Breast epithelium (tissue), 3 donors: ENCODE measurements around the gene PRDM15.
A peak's percentile ranks its signal among the peaks of the same experiment; 100 is the strongest.

ENCODE experiments used
- CTCF ChIP-seq, 3 donors: fragments of 450-650 bp; IDR thresholded peaks; one replicate each; pipeline ENCODE4 v1.5.1; 2016 to 2017; ENCODE audit warnings: antibody characterized with exemption in 3 of 3, mild to moderate bottlenecking in 3 of 3, moderate library complexity in 3 of 3
- POLR2A ChIP-seq: fragments of 450-650 bp; IDR thresholded peaks from one replicate; pipeline ENCODE4 v1.6.1; 2016; ENCODE audit warnings: antibody characterized with exemption, mild to moderate bottlenecking, moderate library complexity
- POLR2AphosphoS5 ChIP-seq, 3 donors: sonication (generic); formaldehyde crosslinking; IDR thresholded peaks; one replicate each; pipeline ENCODE4 v1.6.1; 2017; ENCODE audit warnings: antibody characterized with exemption in 3 of 3

DNA sequence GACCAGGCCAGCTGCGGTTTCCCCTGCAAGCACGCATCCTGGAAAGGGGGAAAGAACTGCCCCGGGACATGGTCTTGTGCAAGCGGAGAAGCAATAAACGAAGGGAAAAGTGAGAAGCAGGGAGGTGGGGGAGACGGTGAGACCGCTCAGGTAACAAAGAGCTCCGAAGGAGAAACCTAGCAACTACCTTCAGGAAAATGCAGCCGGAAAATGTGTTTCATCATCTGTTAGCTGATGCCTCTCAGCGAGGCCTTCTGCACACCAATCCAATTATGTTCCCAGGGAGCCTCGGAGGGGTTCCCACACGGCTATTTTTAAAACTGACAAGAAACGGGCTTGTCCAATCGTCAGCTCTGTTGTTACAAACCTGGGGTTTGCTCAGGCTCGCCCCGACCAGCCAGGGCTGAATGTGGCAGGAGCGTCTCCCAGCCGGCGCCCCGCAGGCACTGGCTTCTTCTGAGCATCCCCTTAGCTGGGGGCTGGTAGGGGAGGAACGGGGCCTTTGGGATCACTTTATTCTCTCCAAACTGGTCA lies 115.7 kb downstream of the PRDM15 start:
- no peak for TF ChIP-seq POLR2A
- TF ChIP-seq CTCF (IDR thresholded peaks at IDR 0.05) = no peak
- TF ChIP-seq POLR2AphosphoS5 (IDR thresholded peaks at IDR 0.05) = peak in 1 of 3 donors; percentile 66
